Stimulated activated memory B cell treated with anti-CD40 and anti-IgM and Interleukin-4, amounts not matched to agents 10 μg/mL and 1 μg/mL and 100 μg/mL, for 72 hours (primary cell): ENCODE results near the gene KLHDC8B.

ENCODE experiments used
- ATAC-seq: fragments of 150-1000 bp; cut with Tn5 transposase; 2 replicates; pipeline ENCODE4 v1.10.0; 2021
- H3K27ac Mint-ChIP-seq: one replicate; pipeline ENCODE4 v1.8.0; 2022; ENCODE audit warnings: mild to moderate bottlenecking, mixed read lengths
- H3K27me3 Mint-ChIP-seq: one replicate; pipeline ENCODE4 v1.8.0; 2022; ENCODE audit warnings: mixed read lengths
- H3K36me3 Mint-ChIP-seq: one replicate; pipeline ENCODE4 v1.8.0; 2022; ENCODE audit warnings: mixed read lengths
- H3K4me1 Mint-ChIP-seq: one replicate; pipeline ENCODE4 v1.8.0; 2022; ENCODE audit warnings: mixed read lengths
- H3K4me3 Mint-ChIP-seq: one replicate; pipeline ENCODE4 v1.8.0; 2022; ENCODE audit warnings: mild to moderate bottlenecking, moderate library complexity, mixed read lengths
- H3K9me3 Mint-ChIP-seq: one replicate; pipeline ENCODE4 v1.8.0; 2022; ENCODE audit warnings: mixed read lengths

The KLHDC8B gene

DNA sequence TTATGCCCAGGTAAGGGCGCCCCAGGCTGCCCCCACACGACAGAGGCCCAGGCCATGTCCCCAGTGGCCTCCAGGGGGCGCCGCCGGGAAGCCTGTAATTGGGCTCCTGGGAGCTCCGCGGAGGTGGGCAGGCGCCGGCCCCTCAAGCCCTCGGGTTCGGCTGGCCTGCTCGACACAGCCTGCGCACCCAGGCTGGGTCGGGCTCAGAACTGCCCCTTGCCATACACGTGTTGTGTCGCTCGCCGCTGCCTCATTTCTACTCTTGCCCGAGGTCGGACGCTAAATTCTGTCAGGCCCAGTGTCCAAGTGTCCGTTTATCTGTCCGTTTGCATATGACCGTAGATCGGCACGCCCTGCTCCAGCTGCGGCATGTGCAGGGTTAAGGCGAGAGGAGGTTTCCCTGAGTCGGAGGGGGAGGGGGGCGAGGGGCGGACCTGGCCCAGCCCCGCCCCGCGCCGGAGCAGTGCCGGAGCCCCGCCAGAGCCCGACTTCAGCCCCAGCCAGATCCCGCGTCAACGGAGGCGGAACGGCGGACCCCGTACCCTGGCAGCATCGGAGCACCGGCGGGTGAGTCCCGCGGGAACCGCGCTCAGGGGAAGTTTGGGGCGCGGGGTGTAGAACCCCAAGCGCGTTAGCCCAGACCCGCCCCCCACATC is at the start of gene KLHDC8B:
Gene KLHDC8B, plus strand, starts transcription at position 480 of the 656 bp plus-strand sequence. CDS start 1,172 bp downstream, outside the sequence.
- ATAC-seq = peak; percentile 83
- Mint-ChIP-seq H3K4me1 (peaks cover 17% of the 10 kb centered on the region), H3K27me3 (peaks cover 14% of the 10 kb centered on the region), H3K27ac (peak within 1 kb of the TSS; percentile 23), H3K36me3 (no peaks in the 10 kb centered on the region), H3K9me3 (no peaks in the 10 kb centered on the region), H3K4me3 (peak within 1 kb of the TSS; percentile 80)

- peaks cover 15% of the 10 kb centered on the region for H3K36me3 Mint-ChIP-seq
These were observed 49.4 kb upstream of the KLHDC8B start for GRCh38 chr3:49122022-49122421.

GRCh38 chr3:49122451-49122850 is 48.9 kb upstream of the KLHDC8B start:
- no peaks in the 10 kb centered on the region for H3K9me3 Mint-ChIP-seq
- peaks cover 16% of the 10 kb centered on the region for H3K4me1 Mint-ChIP-seq
- H3K36me3 Mint-ChIP-seq = peaks cover 13% of the 10 kb centered on the region
- H3K27ac Mint-ChIP-seq = peak overlapping the region; percentile 86
- no peak overlapping the region for H3K4me3 Mint-ChIP-seq
- no peak for ATAC-seq
- H3K27me3 Mint-ChIP-seq = no peaks in the 10 kb centered on the region

More at GRCh38 chr3:49122022-49122421, 49.4 kb upstream of the KLHDC8B start:
- H3K4me1 Mint-ChIP-seq = peaks cover 16% of the 10 kb centered on the region
- peak overlapping the region; percentile 81 for H3K4me3 Mint-ChIP-seq
- ATAC-seq = no peak
- H3K27me3 Mint-ChIP-seq = no peaks in the 10 kb centered on the region
- peak overlapping the region; percentile 86 for H3K27ac Mint-ChIP-seq
- no peaks in the 10 kb centered on the region for H3K9me3 Mint-ChIP-seq

GRCh38 chr3:49122886-49123545 is 48.4 kb upstream of the KLHDC8B start:
- no peak overlapping the region for H3K27ac Mint-ChIP-seq
- H3K4me3 Mint-ChIP-seq = no peak overlapping the region
- peaks cover 16% of the 10 kb centered on the region for H3K4me1 Mint-ChIP-seq
- ATAC-seq = no peak
- peaks cover 7% of the 10 kb centered on the region for H3K36me3 Mint-ChIP-seq
- no peaks in the 10 kb centered on the region for H3K27me3 Mint-ChIP-seq
- H3K9me3 Mint-ChIP-seq = no peaks in the 10 kb centered on the region

DNA sequence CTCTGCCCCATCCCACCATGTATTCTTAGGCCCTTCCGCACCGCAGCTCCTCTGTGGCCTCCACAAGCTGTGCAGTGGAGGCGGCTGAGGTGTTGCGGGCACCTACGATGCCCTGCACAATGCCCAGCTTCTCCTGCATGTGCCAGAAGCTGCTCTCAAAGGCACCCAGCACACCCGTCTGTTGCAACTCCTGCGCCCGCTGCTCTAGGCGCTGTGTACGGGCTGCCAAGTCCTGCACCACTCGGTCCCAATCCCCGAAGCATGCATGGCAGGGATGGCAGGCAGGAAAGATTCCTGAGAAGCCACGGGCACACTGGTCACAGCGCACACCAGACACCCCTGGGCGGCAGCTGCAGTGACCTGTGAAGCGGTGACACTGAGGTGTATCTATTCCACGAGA is 47.7 kb upstream of the KLHDC8B start:
- Mint-ChIP-seq H3K27me3 (no peaks in the 10 kb centered on the region), H3K36me3 (peaks cover 5% of the 10 kb centered on the region), H3K27ac (no peak overlapping the region), H3K4me1 (peaks cover 16% of the 10 kb centered on the region), H3K4me3 (no peak overlapping the region), H3K9me3 (no peaks in the 10 kb centered on the region)
- ATAC-seq = no peak

- peaks cover under 1% of the 10 kb centered on the region for H3K36me3 Mint-ChIP-seq
- H3K4me1 Mint-ChIP-seq = peaks cover 10% of the 10 kb centered on the region
- H3K4me3 Mint-ChIP-seq = no peak overlapping the region
- peaks cover 5% of the 10 kb centered on the region for H3K27me3 Mint-ChIP-seq
- H3K27ac Mint-ChIP-seq = no peak overlapping the region
- no peak for ATAC-seq
- H3K9me3 Mint-ChIP-seq = no peaks in the 10 kb centered on the region
These were observed 47.2 kb upstream of the KLHDC8B start for GRCh38 chr3:49124203-49124602.

- H3K9me3 Mint-ChIP-seq = no peaks in the 10 kb centered on the region
- no peak for ATAC-seq
- no peak overlapping the region for H3K4me3 Mint-ChIP-seq
- H3K36me3 Mint-ChIP-seq = no peaks in the 10 kb centered on the region
- peaks cover 1% of the 10 kb centered on the region for H3K4me1 Mint-ChIP-seq
- peaks cover 13% of the 10 kb centered on the region for H3K27me3 Mint-ChIP-seq
- H3K27ac Mint-ChIP-seq = no peak overlapping the region
These were observed 46.3 kb upstream of the KLHDC8B start for GRCh38 chr3:49124991-49125670.

GRCh38 chr3:49131040-49131439 is 40.4 kb upstream of the KLHDC8B start:
- Mint-ChIP-seq H3K4me1 (peaks cover 8% of the 10 kb centered on the region), H3K4me3 (no peak overlapping the region), H3K27ac (no peak overlapping the region), H3K27me3 (peaks cover 66% of the 10 kb centered on the region), H3K36me3 (no peaks in the 10 kb centered on the region), H3K9me3 (no peaks in the 10 kb centered on the region)
- no peak for ATAC-seq

DNA sequence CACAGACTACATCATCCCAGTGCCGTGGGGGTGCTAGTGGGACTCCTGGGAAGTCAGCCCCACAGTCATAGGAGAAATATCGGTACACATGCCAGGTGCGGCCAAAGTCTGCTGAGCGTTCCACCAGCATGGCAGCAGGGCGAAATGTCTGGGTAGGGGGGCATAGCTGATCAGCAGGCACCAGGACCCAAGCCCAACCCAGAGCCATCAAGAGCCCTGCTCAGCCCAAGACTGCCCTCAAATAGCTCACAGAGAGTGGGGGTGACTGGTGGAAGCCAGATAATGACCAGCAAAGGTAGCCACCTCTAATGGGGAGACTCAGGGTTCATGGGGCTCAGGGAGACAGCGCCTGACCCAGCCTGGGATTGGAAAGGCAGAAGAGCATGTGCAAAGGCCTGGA is 39.8 kb upstream of the KLHDC8B start:
- Mint-ChIP-seq H3K4me1 (peaks cover 8% of the 10 kb centered on the region), H3K4me3 (no peak overlapping the region), H3K27me3 (peaks cover 69% of the 10 kb centered on the region), H3K36me3 (no peaks in the 10 kb centered on the region), H3K27ac (no peak overlapping the region), H3K9me3 (no peaks in the 10 kb centered on the region)
- ATAC-seq = no peak

- Mint-ChIP-seq H3K9me3 (no peaks in the 10 kb centered on the region), H3K36me3 (no peaks in the 10 kb centered on the region), H3K4me3 (no peak overlapping the region), H3K27me3 (peaks cover 69% of the 10 kb centered on the region), H3K27ac (no peak overlapping the region), H3K4me1 (peaks cover 8% of the 10 kb centered on the region)
- no peak for ATAC-seq
These were observed 39.3 kb upstream of the KLHDC8B start for GRCh38 chr3:49132073-49132436.

DNA sequence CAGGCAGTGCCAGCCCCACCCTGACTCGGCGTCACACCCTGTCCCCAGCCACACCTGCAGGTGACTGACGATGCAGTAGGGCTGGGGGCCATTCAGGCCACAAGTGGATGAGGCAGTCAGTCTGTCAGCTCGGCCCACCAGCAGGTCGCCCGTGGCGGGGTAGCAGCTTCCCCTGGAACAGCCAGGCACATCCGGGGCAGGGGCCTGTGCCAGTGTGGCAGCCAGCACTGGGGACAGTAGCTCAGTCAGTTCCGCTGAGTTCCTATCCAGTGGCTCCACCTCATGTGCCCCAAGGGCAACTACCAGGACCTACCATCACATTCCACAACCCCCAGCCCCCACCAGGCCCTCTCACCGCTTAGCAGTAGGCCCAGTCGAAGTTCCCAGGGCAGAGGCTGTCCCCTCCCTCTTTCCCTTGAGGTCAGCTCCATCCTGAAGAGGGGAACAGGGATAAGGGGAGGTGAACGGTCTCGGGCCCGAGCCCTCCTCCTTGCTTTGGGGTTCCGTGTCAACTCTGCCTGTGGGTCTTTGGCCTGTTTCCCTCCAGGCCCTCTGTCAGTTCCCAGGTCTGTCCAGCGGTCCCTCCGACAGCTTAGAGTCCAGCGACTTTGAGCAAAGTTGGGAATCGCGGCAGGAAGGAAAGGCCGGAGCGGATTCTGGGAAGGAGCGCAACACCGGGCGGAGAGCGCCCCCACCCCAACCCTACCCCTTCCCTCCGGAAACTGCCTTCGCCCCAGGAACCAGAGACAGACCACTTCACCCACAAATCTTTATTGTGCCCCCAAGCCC is 38.8 kb upstream of the KLHDC8B start, which contains the start of gene LAMB2:
Gene LAMB2, minus strand, starts transcription at position 614 of the 789 bp plus-strand sequence. Its CDS starts 183 bp downstream, at position 431.
- no peaks in the 10 kb centered on the region for H3K9me3 Mint-ChIP-seq
- no peak within 1 kb of the TSS for H3K27ac Mint-ChIP-seq
- no peaks in the 10 kb centered on the region for H3K36me3 Mint-ChIP-seq
- ATAC-seq = no peak
- no peak within 1 kb of the TSS for H3K4me3 Mint-ChIP-seq
- peaks cover 75% of the 10 kb centered on the region for H3K27me3 Mint-ChIP-seq
- H3K4me1 Mint-ChIP-seq = peaks cover 8% of the 10 kb centered on the region

DNA sequence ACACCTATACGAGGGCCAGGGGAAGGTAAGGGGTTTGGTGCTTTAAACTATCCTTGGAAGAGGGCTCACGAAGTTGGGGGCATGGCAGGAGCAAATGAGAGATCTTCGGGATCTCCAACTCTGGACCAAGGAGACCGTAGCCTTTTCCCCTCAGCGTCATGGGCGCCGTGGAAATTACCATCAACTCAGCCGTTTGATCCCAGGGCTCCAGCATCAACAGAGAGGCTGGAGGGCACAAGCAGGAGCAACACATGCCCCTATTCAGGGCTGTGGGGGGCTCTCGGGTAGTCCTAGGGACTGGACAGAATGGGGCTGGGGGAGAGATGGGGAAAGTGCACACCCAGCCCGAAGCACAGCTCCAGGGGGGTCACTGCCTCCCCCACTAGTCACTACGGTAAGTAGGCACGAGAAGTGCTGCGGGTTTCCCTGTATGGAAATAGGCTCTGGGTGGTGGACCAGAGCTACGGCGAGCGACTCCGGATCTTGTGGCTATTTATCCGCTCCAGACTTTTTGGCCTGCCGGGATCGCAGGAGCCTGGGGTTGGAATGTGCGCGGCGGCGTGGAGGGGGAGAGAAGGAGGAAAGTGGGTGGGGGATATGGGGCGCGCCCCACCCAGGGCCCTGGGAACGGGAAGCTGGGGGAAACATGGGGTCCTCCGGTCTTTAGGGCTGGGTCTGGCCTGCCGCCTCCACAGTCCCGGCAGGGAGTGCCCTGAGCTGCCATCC is 38.0 kb upstream of the KLHDC8B start:
- Mint-ChIP-seq H3K4me3 (no peak overlapping the region), H3K27me3 (peaks cover 82% of the 10 kb centered on the region), H3K4me1 (peaks cover 8% of the 10 kb centered on the region), H3K27ac (no peak overlapping the region), H3K36me3 (no peaks in the 10 kb centered on the region), H3K9me3 (no peaks in the 10 kb centered on the region)
- no peak for ATAC-seq

- peaks cover 8% of the 10 kb centered on the region for H3K4me1 Mint-ChIP-seq
These were observed 36.7 kb upstream of the KLHDC8B start for GRCh38 chr3:49134471-49135265.

DNA sequence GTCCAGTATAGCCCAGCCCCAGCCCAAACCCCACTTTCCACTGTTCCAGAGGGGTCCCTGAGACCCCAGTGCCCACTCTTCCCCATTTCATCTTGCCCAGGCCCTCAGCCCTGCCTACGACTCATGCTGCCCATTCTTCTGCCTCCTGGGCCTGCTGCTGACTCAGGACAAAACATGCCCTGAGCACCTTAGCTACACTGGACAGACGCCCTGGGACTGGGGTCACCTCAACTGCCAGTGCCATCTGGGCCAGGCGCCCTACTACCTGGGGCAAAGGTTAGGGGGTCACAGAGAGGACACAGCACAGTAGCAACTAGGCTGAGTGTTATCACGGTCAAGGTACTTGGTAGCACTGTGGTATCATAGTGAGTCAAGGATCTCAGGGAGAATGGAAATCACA is 35.9 kb upstream of the KLHDC8B start:
- no peak overlapping the region for H3K4me3 Mint-ChIP-seq
- H3K4me1 Mint-ChIP-seq = peaks cover 8% of the 10 kb centered on the region
- H3K27ac Mint-ChIP-seq = no peak overlapping the region
- no peaks in the 10 kb centered on the region for H3K9me3 Mint-ChIP-seq
- ATAC-seq = no peak
- no peaks in the 10 kb centered on the region for H3K36me3 Mint-ChIP-seq
- H3K27me3 Mint-ChIP-seq = peaks cover 78% of the 10 kb centered on the region

More at GRCh38 chr3:49134471-49135265, 36.7 kb upstream of the KLHDC8B start:
- Mint-ChIP-seq H3K9me3 (no peaks in the 10 kb centered on the region), H3K27ac (no peak overlapping the region), H3K36me3 (no peaks in the 10 kb centered on the region), H3K4me3 (no peak overlapping the region), H3K27me3 (peaks cover 75% of the 10 kb centered on the region)
- ATAC-seq = no peak
